GM18520 (cell line): ENCODE measurements around the gene ZBTB38.

Experiments
- ATAC-seq: cut with Tn5 transposase; IDR thresholded peaks from one replicate; pipeline ENCODE4 v1.9.1; 2021; ENCODE audit not compliant: unreplicated experiment

The ZBTB38 gene

DNA sequence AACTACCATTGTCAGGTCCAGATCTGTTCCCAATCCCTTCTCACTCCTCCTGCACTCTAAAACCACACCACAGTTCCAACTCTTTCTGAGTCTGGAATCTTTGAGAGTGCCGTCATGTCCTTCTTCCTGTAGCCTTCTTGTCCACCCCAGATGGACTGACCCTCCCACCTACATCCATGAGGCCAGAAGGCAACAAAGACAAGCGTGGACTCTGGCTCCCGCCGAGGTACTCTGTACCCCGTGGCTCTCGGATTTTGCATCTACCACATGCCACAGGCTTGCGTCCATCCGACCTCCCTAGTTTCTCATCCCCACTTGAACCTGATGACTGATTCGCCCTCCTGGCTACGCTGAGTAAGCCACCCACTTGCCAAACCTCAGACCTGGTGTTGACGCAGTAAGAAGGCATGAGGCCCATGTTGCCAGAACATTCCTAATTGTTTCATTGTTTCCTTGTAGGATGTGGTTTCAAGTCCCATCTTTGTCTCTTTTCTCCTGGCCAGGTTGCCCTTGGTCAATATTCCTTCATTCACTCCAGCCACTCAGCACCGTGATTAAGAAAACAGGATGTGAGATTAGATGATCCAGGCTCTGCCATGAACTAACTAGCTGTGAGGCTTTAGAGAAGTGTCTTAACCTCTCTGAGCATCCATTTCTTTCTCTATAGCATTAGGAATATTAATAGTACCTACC, 1.1 kb upstream of the ZBTB38 start:
- no peak for ATAC-seq

DNA sequence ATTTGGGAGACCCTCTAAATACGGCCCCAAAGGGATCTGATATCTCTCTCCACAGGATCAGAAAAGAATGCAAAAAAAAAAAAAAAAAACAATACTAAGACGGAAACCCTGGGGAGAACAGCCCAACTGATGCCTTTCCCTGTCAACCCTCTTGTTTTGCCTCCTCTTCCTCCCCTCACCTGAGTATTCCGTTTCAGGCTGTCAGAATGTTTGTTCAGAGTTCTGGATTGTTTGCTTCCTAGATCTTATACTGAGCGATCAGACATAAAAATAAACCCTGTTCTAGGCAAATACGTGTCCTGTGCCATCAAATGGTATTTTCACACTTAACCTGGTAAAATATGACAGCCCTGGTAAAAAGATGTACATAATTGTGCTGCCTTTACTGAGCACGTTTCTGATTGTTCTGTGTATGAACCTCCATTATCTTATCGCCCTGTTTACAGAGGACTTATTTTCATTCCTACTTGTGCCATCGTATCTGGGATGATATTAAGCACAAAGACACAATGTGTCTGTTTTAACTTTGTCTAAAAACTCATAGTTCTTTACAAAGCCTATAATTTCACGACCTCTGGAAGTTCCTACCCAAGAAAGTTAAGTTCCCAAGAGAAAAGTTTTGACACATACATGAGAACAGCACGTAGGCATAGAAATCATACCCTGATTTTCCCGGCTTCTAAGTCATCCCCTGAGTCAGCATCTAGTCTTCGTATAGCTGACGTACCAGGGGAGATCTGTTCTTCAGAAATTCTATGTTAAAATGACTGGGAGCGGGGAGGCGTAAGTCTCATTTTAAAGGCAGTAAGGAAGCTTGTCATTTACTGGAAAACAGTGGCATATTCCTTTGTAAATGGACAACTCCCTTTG, 856 bp downstream of the ZBTB38 start:
- ATAC-seq: no peak

DNA sequence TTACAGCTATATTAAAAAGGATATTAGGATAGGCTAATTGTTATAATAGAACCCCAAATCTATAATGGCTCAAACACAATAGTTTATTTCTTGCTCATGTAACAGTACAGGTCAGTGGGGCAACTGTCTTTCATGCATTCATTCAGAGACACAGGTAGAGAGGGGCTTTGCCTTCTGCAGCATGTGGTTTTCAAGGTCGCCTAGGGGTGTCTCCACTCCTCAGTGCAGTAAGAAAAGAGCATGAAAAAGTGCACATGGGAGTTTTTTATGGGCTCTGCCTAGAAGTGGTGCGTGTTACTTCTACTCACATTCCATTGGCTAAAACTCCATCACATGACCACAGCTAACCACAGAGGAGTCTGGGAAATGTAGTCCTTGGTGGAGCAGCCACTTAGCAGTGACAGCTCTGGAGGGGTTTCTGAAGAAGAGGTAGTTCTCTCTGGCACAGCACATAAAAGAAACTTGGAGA, 1.8 kb downstream of the ZBTB38 start:
- peak; percentile 60 for ATAC-seq

DNA sequence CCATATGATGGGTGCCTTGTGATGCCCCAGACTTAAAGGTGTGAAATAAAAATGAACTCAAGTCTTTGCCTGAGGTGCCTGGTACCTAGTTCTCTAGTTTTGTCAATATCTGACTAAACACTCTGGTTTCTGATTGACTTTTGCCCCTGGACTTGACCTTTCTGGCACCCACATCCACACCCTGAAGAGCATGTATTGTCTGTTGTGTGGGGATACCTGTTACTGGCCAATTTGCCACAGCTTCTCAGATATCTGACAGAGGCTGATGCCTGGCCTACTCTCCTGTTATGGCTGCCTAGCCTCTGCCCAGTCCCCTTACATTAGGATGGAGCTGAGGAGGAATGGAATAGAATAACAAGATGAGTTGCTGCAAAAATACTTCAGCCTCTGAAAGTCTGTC, 3.6 kb downstream of the ZBTB38 start:
- peak; percentile 29 for ATAC-seq

DNA sequence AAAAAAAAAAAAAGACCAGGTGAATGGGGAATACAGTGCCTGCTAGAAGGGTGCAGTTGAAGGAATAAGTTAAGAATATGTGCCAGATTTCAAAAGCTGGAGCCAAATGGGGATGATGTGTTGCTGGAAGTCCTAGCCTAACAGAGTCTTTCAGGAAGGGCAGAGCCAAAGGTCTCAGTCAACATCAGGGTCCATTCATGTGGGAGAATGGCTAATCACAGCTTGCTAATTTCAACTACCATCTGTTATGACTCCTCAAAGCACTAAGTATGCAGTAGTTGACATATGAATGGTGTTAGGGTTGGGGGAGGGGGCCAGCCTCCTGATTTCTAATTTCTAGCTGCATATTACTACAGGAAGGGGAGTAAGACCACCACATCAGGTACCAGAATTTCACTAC, 4.4 kb downstream of the ZBTB38 start:
- no peak for ATAC-seq

DNA sequence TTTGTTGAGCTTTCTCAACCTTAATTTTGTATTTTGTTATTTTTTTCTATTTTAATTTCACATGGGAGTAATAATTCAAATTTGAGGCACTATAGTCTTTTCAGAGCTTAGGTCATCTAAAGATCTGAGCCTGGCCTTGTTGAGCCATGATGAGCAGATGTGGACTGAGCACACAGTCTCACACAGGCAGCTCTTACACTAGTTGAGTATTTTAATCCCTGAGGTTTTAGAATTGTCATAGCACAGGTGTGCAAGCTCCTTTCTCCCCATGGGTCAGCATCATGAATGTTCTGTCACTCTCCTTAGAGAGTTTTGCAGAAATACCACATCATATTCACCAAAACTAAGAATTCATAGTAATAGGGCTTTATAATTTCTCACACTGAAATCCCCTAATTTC, 4.9 kb downstream of the ZBTB38 start:
- no peak for ATAC-seq

DNA sequence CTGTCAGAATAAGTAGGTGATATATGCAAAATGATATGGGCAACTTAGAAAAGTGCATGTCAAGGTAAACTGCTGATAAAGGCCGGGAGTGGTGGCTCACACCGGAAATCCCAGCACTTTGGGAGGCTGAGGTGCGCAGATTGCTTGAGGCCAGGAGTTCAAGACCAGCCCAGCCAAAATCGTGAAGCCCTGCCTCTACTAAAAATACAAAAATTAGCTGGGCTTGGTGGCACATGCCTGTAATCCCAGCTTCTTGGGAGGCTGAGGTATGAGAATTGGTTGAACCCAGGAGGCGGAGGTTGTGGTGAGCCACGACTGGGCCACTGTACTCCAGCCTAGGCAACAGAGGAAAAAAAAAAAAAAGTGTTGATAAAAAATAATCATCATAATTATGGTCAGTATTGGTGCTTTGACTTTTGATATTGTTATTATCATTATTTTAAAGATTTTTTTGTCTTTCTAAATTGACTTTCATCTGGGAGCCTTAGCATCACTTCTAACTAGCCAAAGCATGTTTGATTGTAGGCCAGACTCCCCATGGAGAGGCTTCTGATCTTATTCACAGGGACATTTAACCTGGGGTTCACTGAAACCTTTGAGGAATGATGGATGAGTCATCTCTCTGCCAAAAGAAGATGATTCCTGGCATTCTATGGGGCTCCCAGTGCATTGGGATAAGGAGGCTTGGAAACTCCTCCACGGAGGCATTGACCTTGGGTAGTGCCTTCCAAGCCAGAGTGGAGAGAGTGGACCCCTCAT, 5.6 kb downstream of the ZBTB38 start:
- no peak for ATAC-seq

DNA sequence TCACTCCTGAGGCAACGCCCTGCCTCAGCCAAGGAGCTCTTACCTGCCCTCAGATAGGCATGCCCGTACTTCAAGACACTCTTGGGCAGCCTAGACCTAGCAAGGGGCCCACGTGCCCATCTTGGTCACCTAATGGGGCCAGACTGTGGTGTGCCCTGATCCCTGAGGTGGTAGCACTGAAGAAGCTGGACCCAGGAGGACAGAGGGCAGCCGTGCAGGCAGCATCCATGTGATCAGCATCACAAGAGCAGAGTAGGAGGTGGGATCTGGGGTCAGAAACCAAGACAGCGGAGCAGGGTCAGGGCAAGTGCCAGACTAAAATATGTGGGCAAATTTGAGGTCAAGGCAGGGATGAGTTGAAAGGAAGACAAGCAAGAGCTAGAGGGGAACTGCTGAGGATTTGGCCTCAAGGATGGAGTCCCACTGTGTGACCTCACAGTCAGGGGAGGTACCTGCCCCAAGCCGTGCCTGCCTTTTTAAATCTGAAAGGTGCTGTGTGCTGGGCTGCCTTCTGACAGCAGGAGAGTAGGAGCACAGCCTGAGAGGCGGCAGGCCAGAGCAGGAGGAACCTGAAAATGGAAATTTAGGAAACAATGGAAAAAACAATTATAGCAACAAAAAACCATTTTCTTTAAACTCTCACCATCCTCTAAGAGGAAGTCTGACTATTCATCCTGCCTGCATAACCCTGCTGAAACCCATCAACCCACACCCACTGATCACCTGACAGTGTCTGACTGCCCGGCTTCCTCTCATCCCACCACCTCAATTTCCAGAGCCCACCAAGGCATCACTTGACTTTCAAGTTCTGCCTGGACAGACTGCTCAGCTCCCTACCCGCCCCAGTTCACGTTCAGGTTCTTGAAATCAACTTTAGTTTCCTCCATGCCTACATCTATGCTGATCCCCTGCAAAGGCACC, 7.3 kb downstream of the ZBTB38 start:
- no peak for ATAC-seq

DNA sequence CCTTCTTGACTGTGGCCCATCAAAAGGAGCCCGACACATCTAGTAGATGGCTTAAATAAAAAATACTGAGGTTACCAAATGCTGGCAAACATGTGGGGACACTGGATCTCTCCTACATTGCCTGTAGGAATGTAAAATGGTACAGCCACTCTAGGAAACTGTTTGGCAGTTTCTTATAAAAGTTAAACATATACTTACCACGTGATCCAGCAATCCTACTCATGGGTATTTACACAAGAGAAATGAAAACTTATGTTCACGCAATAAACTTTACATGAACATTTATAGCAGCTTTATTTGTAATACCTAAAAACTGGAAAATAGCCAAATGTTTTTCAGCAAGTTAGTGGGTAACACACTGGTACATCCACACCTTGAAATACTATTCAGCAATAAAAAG, 9.1 kb downstream of the ZBTB38 start:
- no peak for ATAC-seq

DNA sequence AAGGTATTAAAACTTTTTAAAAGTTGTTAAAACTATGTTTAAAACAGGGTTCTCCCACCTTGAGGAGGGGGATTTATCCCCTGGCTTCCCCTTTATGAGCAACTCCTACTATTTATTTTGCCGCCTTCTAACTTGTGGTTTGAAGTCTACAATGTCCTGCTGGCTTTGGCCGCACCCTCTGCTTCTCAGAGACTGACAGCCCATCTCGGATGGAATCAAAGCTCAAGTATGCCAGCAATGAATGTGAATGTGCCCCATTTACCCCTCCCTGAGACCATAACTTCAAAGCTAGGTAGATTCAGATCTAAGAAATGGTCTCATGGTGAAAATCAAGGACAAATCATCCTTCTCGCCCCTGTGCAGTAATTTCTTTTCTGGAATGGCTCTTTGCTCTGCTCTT, 10.3 kb downstream of the ZBTB38 start:
- ATAC-seq: no peak

DNA sequence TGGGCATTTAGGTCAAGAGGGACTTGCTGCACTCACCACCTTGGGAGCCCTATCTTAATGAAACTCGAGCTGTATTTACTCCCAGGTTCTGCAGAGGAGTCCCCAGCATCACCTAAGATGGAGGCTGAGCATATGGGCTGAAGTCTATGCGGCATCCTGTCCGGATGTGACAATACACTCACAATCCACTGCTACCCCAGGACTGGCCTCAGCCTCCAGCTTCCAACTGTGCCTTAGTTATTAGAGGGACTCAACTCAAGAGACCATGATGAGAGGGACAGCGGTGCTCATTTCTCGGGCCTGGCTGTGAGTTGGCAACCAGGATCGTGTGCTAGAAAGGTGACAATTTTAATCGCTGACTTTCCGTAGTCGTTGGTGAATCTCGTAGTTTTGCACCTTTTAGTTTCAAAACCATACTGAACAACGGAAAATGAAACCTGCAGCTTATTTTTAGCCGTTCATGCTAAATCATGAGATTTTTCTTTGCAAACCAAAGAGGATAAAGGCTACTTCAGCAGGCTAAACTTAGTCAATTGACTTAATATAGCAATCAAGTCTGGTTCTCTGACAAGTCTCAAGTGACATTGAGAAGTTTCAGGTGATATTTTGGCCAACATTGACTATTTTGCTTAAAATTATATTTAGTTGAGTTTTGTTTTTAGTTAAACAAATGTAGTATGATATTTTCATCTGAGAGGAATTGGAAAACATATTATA, 11.1 kb downstream of the ZBTB38 start:
- peak; percentile 32 for ATAC-seq

DNA sequence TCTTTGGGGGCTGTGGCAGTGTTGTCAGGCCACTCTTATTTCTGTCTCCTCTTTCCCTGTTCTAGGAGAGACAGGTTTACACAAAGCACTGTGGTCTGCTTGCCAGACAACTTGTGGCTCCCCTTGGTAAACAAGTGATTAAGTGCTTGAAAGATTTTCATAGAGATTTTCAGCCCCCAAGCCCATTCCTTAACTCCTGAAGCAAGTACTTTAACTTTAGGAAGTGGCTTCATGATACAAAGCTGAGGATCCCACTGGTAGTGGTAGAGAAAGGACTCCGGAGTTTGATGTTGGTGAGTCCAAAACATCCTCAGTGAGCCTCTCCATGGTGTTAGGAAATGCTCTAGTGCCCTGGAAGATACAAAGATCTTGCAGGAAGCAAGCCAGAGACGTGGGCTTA, 12.0 kb downstream of the ZBTB38 start:
- ATAC-seq: no peak

DNA sequence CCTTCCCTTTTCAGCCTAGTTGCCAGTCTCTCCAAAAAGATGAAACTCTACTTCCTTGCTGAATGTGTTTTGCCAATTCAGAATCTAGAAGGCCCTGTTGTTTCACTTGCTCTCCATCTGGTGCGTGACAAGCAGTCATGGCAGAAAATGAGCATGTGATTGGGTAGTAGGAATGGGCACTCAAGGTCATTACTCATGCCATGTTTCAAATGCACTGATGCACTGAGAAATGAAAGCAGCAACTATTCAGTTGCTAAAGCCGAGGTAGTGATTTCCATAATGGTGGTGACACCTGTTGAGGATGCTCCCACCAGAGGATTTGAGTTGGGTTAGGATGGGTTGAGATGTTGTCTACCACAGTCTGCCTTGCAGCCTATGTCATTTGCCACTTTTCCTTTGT, 12.7 kb downstream of the ZBTB38 start:
- peak; percentile 50 for ATAC-seq

DNA sequence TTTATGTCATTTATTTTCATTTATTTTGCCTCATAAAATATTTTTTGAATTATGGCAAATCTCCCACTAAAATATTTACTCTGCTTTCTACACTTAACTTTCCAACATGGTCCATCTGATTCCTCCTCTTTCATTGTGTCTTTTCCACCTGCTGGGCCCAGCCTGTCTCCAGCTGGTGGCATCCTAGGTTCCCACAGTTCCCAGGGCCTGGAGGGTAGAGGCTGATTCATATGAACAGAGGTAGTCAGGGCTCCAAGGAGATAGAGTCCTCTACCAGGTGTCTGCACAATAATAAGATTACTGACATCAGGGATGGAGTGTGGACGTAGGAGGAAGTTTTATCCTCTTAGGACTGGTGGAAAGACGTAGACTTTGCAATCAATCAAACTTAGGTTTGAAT, 14.3 kb downstream of the ZBTB38 start:
- ATAC-seq: no peak

DNA sequence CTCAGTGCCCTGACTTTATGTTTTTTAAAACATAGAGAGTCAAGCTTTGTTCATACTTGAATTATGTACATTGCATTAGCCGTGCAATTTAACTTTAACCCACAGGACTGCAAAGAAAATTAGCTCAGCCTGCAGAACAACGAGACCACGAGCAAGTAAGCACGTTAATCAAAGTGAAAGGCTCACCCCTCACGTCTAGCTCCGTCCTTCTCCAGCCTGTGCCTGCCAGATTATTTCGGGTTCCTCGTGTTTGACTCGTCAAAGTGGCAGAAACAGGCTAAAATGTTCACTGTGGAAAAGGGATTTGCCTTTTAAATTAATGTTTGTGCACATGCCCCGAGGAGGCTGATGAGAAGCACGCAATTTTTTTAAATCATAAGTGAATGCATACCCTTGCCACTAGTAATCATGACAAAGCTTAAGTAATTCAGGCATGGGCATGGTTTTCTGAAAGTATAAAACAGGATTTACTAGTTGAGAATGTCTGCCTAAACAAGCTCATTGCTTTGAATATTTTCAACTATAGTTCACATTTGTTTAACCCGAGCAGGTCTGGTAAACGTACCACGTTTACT, 15.3 kb downstream of the ZBTB38 start:
- no peak for ATAC-seq

DNA sequence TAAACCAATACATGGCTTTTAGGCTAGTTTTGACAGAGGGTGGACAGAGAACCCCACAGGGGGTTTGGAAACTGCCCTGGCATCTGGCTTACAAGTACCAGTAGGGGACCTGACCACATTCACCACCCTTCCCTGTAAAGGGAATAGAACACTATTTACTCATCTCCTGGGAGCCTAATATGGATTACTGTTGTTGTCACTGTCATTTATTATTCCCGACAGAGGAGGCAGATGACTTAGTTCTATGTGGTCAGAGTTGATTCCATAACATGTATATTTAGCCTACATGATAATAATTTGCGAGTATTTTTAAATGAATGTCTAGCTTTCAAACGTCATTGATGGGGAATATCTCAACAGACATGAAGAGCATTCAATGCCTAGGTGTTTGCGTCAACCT, 15.9 kb downstream of the ZBTB38 start:
- no peak for ATAC-seq

DNA sequence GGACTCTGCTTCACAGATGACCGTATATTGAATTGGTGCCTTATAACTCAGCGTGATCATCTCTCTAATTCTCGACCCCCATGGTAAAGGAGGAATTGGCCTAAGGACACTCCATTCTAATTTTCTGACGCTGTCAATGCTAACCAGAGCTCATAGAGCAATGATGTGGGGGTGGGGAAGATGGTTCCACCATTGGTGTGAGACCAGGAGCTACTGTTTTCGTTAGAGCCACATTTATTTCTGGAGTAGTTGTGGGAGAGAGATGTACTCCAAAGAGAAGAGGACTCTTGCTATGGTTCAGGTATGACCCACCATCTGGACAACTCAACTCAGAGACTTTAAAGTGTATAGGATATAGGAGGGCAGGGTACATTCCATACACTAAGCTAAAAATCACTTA, 16.3 kb downstream of the ZBTB38 start:
- no peak for ATAC-seq

DNA sequence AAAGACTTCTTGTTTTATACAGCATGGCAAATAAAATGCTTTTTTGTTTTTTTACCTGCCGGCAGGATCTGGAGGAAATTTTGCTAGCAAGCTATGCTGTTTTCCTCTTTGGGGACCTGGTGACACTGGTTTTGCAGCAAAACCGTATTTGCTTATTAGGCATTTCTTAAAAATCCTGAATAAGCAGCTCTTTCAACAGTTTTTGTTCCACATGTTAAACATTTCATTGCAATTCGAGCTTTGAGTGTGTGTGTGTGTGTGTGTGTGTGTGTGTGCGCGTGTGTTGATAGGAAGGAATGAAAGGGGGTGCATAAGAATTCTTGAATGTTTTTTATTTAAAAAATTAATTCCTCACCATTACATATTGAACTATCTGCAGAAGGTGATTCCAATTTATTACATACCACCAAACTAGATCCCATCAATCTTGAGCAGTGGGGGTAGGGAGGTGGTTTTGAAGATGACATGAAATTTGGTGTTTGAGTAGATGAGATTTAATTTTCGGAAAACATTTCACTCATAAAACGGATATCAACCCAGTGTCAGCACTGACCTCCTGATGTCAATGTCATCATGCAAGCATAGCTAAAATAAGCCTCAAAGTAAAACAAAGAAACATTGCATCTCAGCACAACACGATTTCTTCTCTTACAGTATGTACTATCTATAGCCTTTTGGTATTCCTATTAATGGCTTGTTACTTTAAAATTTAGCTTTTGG, 17.3 kb downstream of the ZBTB38 start:
- ATAC-seq: no peak

DNA sequence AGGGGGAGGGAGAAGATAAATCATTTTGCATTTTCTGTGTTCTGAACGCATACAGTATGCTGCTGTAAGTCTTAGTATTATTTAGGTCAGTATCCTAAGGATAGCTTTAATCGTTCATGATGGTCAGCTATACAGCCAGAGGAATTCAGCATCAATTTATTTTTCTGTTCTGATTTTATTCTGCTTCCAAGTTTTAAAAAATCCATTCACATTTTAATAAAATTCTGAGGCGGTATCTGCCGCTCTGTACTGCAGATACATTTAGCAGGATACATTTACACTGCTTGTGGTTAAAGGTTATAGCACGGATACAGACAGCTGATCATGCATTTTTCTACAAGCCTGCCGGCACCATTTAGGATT, 17.8 kb downstream of the ZBTB38 start:
- no peak for ATAC-seq
